H1 (cell line): ENCODE data around the gene SPTBN1. TPM values are rescaled to one million over a fixed set of nuclear protein-coding genes. Genes with fewer than 3 reads are reported as not detected.

Experiments used
- E2F6 ChIP-seq: IDR thresholded peaks from 2 replicates; pipeline ENCODE4 v1.6.1; 2012; ENCODE audit warnings: inconsistent platforms
- EP300 ChIP-seq, 2 experiments: IDR thresholded peaks; 1 replicate in 1 of 2; 2 replicates in 1 of 2; pipeline ENCODE4 v1.6.1; 2011 to 2012; ENCODE audit warnings: low read depth in 2 of 2, low read length in 2 of 2, mild to moderate bottlenecking in 2 of 2, borderline replicate concordance in 1 of 2, inconsistent platforms in 1 of 2, moderate library complexity in 1 of 2
- KDM5A ChIP-seq: fragments of 200-600 bp; IDR thresholded peaks from 2 replicates; pipeline ENCODE4 v1.7.1; 2012; ENCODE audit warnings: mild to moderate bottlenecking, low read length, inconsistent platforms, mixed read lengths
- RBBP5 ChIP-seq: IDR thresholded peaks from 2 replicates; pipeline ENCODE4 v1.7.1; 2012; ENCODE audit warnings: low read depth, mild to moderate bottlenecking, inconsistent platforms, low read length, moderate library complexity, borderline replicate concordance
- SIX5 ChIP-seq: IDR thresholded peaks from 2 replicates; pipeline ENCODE4 v1.6.1; 2011; ENCODE audit warnings: mild to moderate bottlenecking, low read depth, low read length
- TAF1 ChIP-seq: IDR thresholded peaks from 2 replicates; pipeline ENCODE4 v1.6.1; 2011; ENCODE audit warnings: mild to moderate bottlenecking, low read depth, low read length
- polyA plus RNA-seq, 7 experiments: library from polyadenylated mRNA; depleted of rRNA in 3 of 7; stranded (reverse) in 5 of 7; unstranded in 2 of 7; fragments of >200 nt in 5 of 7; fragments of 200-250 nt in 2 of 7; gene quantifications; 1 replicate in 5 of 7; 2 replicates in 1 of 7; 4 replicates in 1 of 7; pipeline versions ENCODE4 v1.2.1 to v1.2.3, GENCODE V29; 2011 to 2013; ENCODE audit warnings: missing spikeins in 2 of 7, mixed read lengths in 2 of 7
- total RNA-seq: library from RNA; stranded (reverse); fragmentation: NEBNext Ultra II Directional; extraction: Animal tissue kit (Norgen Biotek cat#: 25700); gene quantifications from 2 replicates; pipeline ENCODE4 v1.2.1, GENCODE V29; 2021

Gene SPTBN1
- total and polyA plus RNA-seq, 2 of the 8 experiments (the other 6 are each of a cell fraction or from before 2014, with no cell fraction given) = 31.8 to 180 TPM

- no peak for TF ChIP-seq TAF1
- no peak for TF ChIP-seq E2F6
- TF ChIP-seq KDM5A = no peak
- TF ChIP-seq SIX5 = no peak
- no peak for TF ChIP-seq EP300 (IDR thresholded peaks at IDR 0.05; ENCODE audit: borderline replicate concordance in 1 of 2, low read depth in 2 of 2, low read length in 2 of 2)
- no peak for TF ChIP-seq RBBP5
- TF ChIP-seq, all 59 proteins: peak for 0
These were observed 154.6 kb downstream of the SPTBN1 start (continued) for GRCh38 chr2:54610700-54611099.
